DND-41 (cell line): ENCODE data around the gene ORC1.

Experiments
- ATAC-seq: fragments of 200-7000 bp; cut with Tn5 transposase; 3 replicates; pipeline ENCODE4 v1.9.1; 2021; ENCODE audit warnings: low read depth; ENCODE audit not compliant: insufficient read depth
- DNase-seq: peaks from one replicate; pipeline ENCODE4 v3.0.0-alpha.2; 2020
- H2AFZ ChIP-seq: 2 replicates; pipeline ENCODE4 v1.6.0; 2012; ENCODE audit warnings: low read depth, low read length
- H3K27ac ChIP-seq: 2 replicates; pipeline ENCODE4 v1.5.1; 2012; ENCODE audit warnings: low read length, inconsistent platforms
- H3K27me3 ChIP-seq: fragments of 200-600 bp; sonication (generic); 2 replicates; pipeline ENCODE4 v1.6.0; 2012; ENCODE audit warnings: low read length, mild to moderate bottlenecking, inconsistent platforms; ENCODE audit not compliant: insufficient read depth, poor library complexity
- H3K36me3 ChIP-seq: 2 replicates; pipeline ENCODE4 v1.5.1; 2012; ENCODE audit warnings: low read length, inconsistent platforms; ENCODE audit not compliant: insufficient read depth
- H3K4me1 ChIP-seq: 2 replicates; pipeline ENCODE4 v1.5.1; 2012; ENCODE audit warnings: mild to moderate bottlenecking, low read length; ENCODE audit not compliant: insufficient read depth
- H3K4me2 ChIP-seq: 2 replicates; pipeline ENCODE4 v1.6.0; 2012; ENCODE audit warnings: mild to moderate bottlenecking, moderate library complexity, low read length, inconsistent platforms; ENCODE audit not compliant: insufficient read depth
- H3K4me3 ChIP-seq, 2 experiments: fragments of 200-600 bp in 1 of 2; shearing (Covaris generic) in 1 of 2; 2 replicates each; pipeline ENCODE4 v1.5.1; 2012 to 2016; ENCODE audit warnings: inconsistent platforms in 2 of 2, low read length in 2 of 2, mild to moderate bottlenecking in 2 of 2, low read depth in 1 of 2, moderate library complexity in 1 of 2
- H3K79me2 ChIP-seq: 2 replicates; pipeline ENCODE4 v1.6.0; 2012; ENCODE audit warnings: low read length, inconsistent platforms; ENCODE audit not compliant: insufficient read depth
- H3K9ac ChIP-seq: 2 replicates; pipeline ENCODE4 v1.6.0; 2012; ENCODE audit warnings: low read depth, mild to moderate bottlenecking, inconsistent platforms, low read length, moderate library complexity
- H3K9me3 ChIP-seq: 2 replicates; pipeline ENCODE4 v1.5.1; 2012; ENCODE audit warnings: low read length, moderate library complexity, mild to moderate bottlenecking, inconsistent platforms; ENCODE audit not compliant: insufficient read depth, severe bottlenecking
- H4K20me1 ChIP-seq: 2 replicates; pipeline ENCODE4 v1.6.0; 2012; ENCODE audit warnings: low read length; ENCODE audit not compliant: insufficient read depth
- EZH2 ChIP-seq: IDR thresholded peaks from 3 replicates; pipeline ENCODE4 v1.6.1; 2012; ENCODE audit warnings: borderline replicate concordance, low read depth, mild to moderate bottlenecking, moderate library complexity, low read length, inconsistent platforms; ENCODE audit not compliant: severe bottlenecking
- TF ChIP-seq, protein P1 (sequence below): IDR thresholded peaks from 2 replicates; pipeline ENCODE4 v1.5.1; 2012; ENCODE audit warnings: borderline replicate concordance, low read length, moderate library complexity, mild to moderate bottlenecking; ENCODE audit not compliant: poor library complexity, severe bottlenecking; ENCODE audit errors: extremely low read depth

Gene ORC1

DNA sequence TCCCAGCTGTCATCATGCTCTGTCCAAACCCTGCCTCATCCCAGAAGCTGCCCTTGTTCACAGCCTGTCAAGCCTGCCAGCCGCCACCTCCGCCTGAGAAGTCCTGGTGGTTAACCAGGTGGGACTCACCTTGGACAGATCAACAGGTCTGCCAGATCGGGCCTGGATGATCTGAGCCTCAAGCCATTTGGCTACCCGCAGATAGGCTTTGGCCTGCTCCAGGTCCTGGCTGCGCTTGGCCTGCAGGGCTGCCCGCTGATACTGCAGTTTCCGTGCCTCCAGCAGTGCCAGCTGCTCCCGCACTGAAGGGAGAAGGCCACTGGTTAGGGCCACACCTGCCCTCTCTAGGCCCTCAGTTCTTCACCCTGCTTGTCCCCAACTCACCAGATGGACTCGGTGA, 46.8 kb downstream of the ORC1 start:
- Histone ChIP-seq H2AFZ (no peak overlapping the region), H3K4me3 (no peak overlapping the region), H3K9me3 (no peaks in the 10 kb centered on the region), H3K27ac (no peak overlapping the region), H3K4me1 (peaks cover 6% of the 10 kb centered on the region), H3K79me2 (peaks cover 7% of the 10 kb centered on the region), H3K4me2 (no peak overlapping the region), H3K36me3 (peaks cover 100% of the 10 kb centered on the region), H3K9ac (no peak overlapping the region), H4K20me1 (peaks cover 31% of the 10 kb centered on the region), H3K27me3 (no peaks in the 10 kb centered on the region)
- no peak for DNase-seq
- TF ChIP-seq EZH2: no peak
- TF ChIP-seq, protein P1, sequence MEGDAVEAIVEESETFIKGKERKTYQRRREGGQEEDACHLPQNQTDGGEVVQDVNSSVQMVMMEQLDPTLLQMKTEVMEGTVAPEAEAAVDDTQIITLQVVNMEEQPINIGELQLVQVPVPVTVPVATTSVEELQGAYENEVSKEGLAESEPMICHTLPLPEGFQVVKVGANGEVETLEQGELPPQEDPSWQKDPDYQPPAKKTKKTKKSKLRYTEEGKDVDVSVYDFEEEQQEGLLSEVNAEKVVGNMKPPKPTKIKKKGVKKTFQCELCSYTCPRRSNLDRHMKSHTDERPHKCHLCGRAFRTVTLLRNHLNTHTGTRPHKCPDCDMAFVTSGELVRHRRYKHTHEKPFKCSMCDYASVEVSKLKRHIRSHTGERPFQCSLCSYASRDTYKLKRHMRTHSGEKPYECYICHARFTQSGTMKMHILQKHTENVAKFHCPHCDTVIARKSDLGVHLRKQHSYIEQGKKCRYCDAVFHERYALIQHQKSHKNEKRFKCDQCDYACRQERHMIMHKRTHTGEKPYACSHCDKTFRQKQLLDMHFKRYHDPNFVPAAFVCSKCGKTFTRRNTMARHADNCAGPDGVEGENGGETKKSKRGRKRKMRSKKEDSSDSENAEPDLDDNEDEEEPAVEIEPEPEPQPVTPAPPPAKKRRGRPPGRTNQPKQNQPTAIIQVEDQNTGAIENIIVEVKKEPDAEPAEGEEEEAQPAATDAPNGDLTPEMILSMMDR: no peak
- ATAC-seq: no peak

DNA sequence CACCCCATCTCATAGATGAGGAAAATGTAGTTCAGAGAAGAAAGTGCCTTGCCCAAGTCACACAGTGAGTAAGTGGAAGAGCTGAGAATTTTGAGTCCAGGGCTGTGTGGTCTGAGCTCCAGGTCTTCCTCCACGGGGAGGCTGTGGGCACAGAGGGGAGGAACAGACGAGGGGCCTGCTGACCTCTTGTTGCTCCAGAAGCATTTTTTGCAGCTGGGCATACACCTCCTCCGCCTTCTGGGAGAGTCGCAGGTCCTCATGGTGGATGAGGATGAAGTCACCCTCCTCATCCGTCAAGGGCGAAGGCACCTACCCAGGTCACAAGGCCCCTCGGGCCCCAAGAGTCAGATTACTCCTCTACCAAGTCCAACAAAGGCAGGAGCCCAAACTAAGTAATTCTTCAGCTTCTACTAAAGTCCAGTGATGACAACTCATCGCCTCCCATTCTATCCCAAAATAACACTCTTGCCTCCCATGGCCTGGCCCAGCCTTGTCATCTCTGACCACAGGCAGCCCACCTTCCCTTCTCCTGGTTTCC, 47.3 kb downstream of the ORC1 start:
- no peaks in the 10 kb centered on the region for H3K27me3 ChIP-seq
- no peak overlapping the region for H3K4me3 ChIP-seq
- peaks cover 95% of the 10 kb centered on the region for H3K36me3 ChIP-seq
- no peaks in the 10 kb centered on the region for H3K9me3 ChIP-seq
- H3K9ac ChIP-seq: no peak overlapping the region
- H4K20me1 ChIP-seq: peaks cover 26% of the 10 kb centered on the region
- H2AFZ ChIP-seq: no peak overlapping the region
- H3K4me1 ChIP-seq: peaks cover 1% of the 10 kb centered on the region; the same call in 1 of the 2 replicates
- DNase-seq (no peak), ATAC-seq (no peak)
- TF ChIP-seq, protein P1: no peak
- TF ChIP-seq EZH2: no peak
- 0 out of 2 replicates have a peak, but pooled peaks cover 3% of the 10 kb centered on the region for H3K79me2 ChIP-seq
- H3K4me2 ChIP-seq: no peak overlapping the region
- no peak overlapping the region for H3K27ac ChIP-seq

DNA sequence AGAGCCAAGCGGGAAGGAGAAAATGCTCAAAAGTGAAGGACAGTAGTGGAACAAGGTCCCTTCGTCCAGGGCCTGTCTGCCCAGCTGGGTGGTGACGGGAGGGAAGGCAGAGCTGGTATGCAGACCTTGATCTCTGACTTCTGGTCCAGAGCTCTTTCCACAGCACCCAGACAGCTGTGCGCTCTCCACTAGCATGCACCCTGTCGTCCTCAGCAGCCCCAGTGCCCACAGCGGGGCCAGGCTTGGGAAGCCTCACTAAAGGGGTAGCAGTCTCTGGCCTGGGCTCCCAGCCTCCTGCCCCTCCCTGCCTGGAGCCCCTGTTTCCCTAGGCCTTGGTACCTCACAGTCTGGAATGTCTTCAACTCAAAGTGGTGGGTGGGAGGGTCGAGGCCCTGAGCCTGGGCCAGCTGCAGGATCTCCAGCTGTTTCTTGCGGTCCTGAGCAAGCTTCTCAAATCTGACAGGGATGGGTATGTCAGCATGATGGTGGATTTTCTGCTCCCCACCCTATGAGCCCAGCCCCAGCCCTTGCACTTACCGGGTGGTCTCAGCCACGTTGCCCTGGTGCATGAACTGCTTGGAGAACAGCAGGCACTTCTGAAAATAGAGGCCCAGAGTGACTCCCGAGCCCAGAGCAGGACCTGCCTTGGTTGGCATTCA, 48.2 kb downstream of the ORC1 start:
- no peak overlapping the region for H2AFZ ChIP-seq
- H3K36me3 ChIP-seq: peaks cover 90% of the 10 kb centered on the region

More for the DNA sequence above, 48.2 kb downstream of the ORC1 start:
- Histone ChIP-seq H3K4me1 (no peaks in the 10 kb centered on the region), H3K9ac (no peak overlapping the region), H3K4me3 (no peak overlapping the region), H3K27me3 (no peaks in the 10 kb centered on the region), H3K9me3 (no peaks in the 10 kb centered on the region), H3K27ac (no peak overlapping the region), H3K4me2 (no peak overlapping the region), H4K20me1 (peaks cover 25% of the 10 kb centered on the region), H3K79me2 (no peaks in the 10 kb centered on the region)
- no peak for ATAC-seq
- TF ChIP-seq, protein P1: no peak
- TF ChIP-seq EZH2: no peak
- DNase-seq: no peak
